NCI-H1417 (cell line): ENCODE measurements around the gene PPM1J.
"Not testable (repeated sequence)": the region's sequence is repeated elsewhere in the genome, so short reads cannot be mapped to it uniquely, and the experiment has no call there.

ENCODE experiments used
- DNase-seq, 3 experiments: peaks; one replicate each; lab custom pipeline; 2025; lab: John Stamatoyannopoulos, UW

PPM1J gene

DNA sequence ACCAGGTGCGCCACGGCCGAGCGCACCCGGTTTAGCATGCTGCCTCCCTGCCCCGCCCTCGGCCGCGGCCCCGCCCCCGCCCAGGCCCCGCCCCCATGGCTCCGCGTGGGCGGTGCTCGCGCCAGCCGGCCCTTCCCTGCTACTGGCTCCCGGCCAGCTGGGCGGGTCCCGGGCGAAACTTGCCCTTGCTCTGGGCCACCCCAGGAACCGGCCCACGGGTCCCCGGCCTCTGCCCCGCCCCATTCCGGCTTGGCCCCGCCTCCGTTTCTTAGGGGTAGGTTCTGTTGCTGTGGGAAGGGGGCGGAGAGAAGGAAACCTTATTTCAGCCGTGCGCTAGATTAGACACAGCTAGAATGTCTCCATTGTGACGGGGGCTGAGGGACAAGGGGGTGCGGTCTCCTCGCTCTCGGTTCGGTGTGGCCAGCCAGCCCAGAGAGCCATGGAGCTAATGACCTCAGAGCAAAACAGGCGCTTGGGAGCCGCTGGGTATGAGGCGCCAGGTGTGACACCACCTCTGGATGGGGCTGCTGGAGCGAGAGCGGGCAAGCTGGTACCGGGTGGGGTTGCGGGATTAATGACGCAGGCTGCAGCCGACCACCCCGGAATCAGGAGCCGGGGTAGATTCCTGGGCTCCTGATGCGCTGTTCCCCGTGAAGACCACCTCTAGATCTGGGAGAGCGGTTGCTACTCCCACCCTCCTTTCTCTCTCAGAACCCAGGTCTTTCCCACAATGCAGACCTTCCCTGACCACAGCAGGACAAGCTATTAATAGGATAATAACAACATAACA is at the start of gene PPM1J:
PPM1J (minus strand) TSS at position 69 of the 790 bp plus-strand sequence; CDS start at position 38, 31 bp downstream.
- peak; percentile 80 to 87 (median 82) for DNase-seq

DNA sequence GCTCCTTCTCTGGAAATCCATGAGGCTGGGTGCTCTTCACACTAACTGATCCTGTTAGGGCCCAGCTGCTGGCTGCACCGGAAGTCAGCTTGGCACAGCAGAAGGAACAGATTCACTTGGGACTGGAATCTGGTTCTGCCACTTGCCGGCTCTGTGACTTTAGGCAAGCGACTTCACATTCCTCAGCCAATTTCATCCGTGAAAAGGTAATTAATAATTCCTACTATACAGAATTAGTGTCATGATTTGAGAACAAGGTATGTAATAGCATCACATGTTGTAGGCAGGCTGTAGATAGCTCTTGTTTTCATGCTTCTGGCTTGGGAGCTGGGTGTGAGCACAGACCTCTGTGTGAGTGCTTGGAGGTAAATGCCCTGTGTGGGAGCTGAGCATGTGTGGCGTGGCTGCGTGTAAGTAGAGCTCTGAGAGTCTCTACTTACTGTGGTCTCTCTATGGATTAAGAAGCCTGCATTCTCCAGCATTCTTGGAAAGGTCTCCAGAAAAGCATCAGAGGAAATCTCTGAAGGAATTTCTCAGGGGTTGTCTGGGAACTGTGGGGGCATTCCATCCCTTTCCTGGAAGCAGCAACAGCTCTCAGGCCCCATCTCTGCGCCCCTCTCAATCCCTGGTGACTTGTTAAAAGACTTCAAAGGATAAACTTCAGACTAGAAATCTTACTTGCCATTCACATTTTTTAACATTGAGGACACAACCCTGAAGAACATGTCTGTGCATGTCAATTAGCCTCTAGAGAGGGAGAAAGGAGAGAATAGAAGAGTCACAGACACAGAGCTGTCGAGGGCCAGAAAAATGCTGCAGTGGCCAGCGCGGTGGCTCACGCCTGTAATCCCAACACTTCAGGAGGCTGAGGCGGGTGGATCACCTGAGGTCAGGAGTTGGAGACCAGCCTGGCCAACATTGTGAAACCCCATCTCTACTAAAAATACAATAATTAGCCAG is 47.7 kb upstream of the PPM1J start:
- DNase-seq = no peak

DNA sequence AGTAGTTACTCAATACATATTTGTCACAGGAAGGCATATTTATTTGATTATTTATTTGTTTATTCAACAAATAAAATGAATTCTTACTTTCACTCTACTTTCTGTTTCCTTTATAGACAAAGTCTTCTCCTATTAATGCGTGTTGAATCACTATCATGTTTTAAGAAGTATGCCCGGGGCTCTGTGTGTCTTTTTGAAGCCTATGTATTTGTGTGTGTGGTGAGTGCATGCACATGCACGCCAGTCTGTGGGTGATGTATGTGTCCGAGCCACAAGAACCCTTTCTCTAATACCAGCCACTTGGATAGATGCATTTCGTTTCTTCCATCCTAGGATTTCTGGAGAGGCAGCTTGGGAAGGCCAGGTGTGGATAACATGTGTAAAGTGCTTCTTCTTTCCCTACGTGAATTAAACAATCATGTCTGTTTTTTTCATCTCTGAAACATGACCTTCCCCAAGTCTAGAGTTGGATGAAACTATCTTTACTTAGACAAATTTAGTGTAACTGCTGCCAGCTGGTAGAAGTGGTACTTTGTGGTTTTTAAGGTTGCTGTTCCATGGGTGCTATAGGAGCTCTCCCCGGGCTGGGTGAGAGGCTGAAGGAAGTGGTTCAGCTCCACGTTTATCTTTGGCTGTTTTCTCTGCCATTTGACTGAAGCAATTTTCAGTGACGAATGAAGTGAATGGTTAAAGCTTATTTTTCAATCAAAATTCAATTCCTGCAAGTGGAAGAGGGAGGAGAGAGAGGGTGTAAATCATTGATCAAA is 46.8 kb upstream of the PPM1J start:
- peak in 1 of 3 experiments; percentile 83 for DNase-seq

DNA sequence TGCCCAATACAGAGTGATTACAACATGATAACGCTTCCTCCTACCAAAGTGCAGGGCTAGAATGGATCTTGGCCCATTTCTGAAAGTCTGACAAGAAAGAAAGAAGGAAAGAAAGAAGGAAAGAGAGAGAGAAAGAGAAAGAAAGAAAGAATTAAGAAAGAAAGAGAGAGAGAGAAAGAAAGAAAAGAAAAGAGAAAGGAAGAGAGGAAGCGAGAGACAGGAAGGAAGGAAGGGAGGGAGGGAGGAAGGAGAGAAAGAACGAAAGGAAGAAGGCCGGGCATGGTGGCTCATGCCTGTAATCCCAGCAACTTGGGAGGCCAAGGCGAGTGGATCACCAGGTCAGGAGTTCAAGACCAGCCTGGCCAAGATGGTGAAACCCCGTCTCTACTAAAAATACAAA is 44.1 kb upstream of the PPM1J start:
- no peak for DNase-seq

DNA sequence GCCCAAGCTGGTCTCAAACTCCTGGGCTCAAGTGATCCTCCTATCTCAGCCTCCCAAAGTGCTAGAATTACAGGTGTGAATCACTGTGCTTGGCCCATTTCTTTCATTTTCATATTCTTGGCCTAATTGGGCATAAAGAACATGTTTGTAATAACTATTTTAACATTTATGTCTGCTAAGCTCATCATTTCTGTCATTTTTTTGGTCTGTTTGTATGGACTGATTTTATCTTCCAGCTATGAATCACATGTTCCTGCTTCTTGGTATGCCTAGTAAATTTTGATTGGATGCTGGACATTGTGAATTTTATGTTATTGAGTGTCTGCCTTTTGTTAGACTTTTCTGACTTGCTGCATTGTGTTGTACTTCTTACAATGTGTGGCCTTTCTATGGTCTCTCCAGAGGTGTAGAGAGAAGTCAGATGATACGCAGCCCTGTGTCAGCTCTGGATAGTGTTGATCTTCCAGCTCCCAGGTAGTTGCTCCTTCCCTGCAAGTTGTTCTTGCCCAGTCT is 39.0 kb upstream of the PPM1J start:
- no peak for DNase-seq

- DNase-seq = no peak
These were observed 33.3 kb upstream of the PPM1J start for GRCh38 chr1:112748396-112748795.

DNA sequence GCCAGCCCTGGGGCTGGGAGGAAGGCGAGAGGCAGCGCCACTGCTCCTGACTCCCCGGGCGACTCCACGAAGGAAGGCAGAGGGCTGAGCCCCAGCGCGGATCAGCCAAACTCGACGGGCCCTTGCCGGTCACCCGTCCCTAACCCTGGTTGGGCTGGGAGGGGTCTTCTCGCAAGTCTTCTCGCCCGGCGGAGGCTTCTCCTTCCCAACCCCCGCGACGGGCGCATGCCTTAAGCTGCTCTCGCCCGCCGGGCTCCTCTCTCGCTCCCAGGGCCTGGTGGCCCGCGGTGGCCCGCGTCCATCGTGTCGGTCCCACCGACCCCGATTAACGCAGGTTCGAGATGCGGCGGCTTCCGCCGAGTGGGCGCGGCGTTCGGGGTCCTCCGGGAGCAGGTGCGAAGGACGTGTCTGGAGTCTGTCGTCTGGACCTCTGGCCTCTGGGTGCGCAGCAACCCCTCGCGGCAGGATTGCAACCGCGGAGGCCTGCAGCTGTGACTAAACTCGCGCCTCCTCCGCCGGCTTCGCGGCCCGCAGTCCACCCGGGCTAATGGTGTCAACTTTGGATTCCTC is 29.0 kb upstream of the PPM1J start:
- DNase-seq = no peak

GRCh38 chr1:112743174-112744008 is 28.3 kb upstream of the PPM1J start:
- DNase-seq = no peak

DNA sequence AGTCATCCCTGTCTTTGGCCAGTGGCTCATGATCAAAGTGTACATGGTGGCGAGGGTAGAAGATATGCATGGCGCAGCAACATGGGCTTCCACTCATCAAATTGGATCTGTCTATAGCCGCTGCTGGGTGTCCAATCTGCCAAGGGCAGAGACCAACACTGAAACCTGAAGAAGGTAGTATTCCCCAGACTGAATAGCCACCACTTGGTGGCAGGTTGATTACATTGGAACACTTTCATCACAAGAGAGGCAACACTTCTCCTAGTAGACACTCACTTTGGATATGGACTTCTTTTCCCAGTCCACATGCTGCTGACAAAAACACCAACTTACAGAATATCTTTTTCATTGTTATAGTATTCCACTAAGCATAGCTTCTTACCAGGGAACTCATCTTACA is 22.4 kb upstream of the PPM1J start:
- peak in 1 of 3 experiments; percentile 9 for DNase-seq

- DNase-seq = no peak
These were observed 20.6 kb upstream of the PPM1J start for GRCh38 chr1:112735752-112736151.

GRCh38 chr1:112731451-112731850 is 16.3 kb upstream of the PPM1J start:
- DNase-seq = no peak

GRCh38 chr1:112729909-112730308 is 14.8 kb upstream of the PPM1J start:
- no peak for DNase-seq

DNA sequence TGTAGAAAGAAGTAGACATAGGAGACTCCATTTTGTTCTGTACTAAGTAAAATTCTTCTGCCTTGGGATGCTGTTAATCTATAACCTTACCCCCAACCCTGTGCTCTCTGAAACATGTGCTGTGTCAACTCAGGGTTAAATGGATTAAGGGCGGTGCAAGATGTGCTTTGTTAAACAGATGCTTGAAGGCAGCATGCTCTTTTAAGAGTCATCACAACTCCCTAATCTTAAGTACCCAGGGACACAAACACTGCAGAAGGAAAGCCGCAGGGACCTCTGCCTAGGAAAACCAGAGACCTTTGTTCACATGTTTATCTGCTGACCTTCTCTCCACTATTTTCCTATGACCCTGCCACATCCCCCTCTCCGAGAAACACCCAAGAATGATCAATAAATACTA is 13.9 kb upstream of the PPM1J start:
- not testable (repeated sequence) for DNase-seq

- not testable (repeated sequence) for DNase-seq
These were observed 13.3 kb upstream of the PPM1J start for GRCh38 chr1:112728306-112728971.

DNA sequence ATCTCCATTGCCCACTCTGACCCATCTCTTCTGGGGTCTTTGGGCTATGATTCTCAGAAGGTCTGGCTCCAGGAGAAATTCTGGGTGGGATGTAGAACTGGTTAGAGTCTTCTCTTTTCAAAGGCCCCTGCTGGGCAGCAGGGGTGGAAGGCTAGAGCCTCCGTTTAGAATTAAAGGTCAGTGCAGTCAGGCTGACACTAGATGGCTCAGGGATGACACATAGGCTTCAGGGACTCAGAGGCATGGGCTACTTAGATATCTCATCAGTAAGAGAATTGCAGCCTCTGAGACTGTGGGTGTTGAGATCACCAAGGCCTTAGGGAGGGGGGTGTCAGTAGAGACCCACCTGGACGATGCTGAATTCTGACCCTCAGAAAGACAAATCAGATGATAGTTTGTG is 12.6 kb upstream of the PPM1J start:
- DNase-seq = no peak

GRCh38 chr1:112724240-112724639 is 9.1 kb upstream of the PPM1J start:
- not testable (repeated sequence) for DNase-seq

GRCh38 chr1:112723511-112723839 is 8.3 kb upstream of the PPM1J start:
- DNase-seq = no peak

- peak in 2 of 3 experiments; percentile 35 to 66 for DNase-seq
These were observed 7.7 kb upstream of the PPM1J start for GRCh38 chr1:112722601-112723510.

- peak in 2 of 3 experiments; percentile 31 to 35 for DNase-seq
These were observed 6.9 kb upstream of the PPM1J start for GRCh38 chr1:112721966-112722524.
